ENCODE data around the gene CACNA1S.

The CACNA1S gene

GRCh38 chr1:201050515-201051277 lies 61.5 kb downstream of the CACNA1S start:
- no peak for DNase-seq (ENCODE audit: insufficient read length, low spot score)
- TF ChIP-seq CTCF (IDR thresholded peaks at IDR 0.05; ENCODE audit: insufficient read depth, missing control alignments) = no peak
- FAIRE-seq = no peak

- FAIRE-seq (no peak), DNase-seq (ENCODE audit: insufficient read length, low spot score) (no peak)
- no peak for TF ChIP-seq CTCF (IDR thresholded peaks at IDR 0.05; ENCODE audit: insufficient read depth, missing control alignments)
These were observed 62.9 kb downstream of the CACNA1S start for GRCh38 chr1:201049248-201049831.

GRCh38 chr1:201048521-201048920 lies 63.7 kb downstream of the CACNA1S start:
- TF ChIP-seq CTCF (IDR thresholded peaks at IDR 0.05; ENCODE audit: insufficient read depth, missing control alignments) = no peak
- FAIRE-seq (no peak), DNase-seq (ENCODE audit: insufficient read length, low spot score) (no peak)

- DNase-seq (ENCODE audit: insufficient read length, low spot score) (no peak), FAIRE-seq (no peak)
- TF ChIP-seq CTCF (IDR thresholded peaks at IDR 0.05; ENCODE audit: insufficient read depth, missing control alignments) = no peak
These were observed 68.1 kb downstream of the CACNA1S start for GRCh38 chr1:201044119-201044518.

- DNase-seq (ENCODE audit: insufficient read length, low spot score) = peak; percentile 80
- peak; percentile 99 for TF ChIP-seq CTCF (IDR thresholded peaks at IDR 0.05; ENCODE audit: insufficient read depth, missing control alignments)
- FAIRE-seq = peak; percentile 93
These were observed 69.3 kb downstream of the CACNA1S start for GRCh38 chr1:201042779-201043461.

- no peak for FAIRE-seq
- no peak for TF ChIP-seq CTCF (IDR thresholded peaks at IDR 0.05; ENCODE audit: insufficient read depth, missing control alignments)
- DNase-seq (ENCODE audit: insufficient read length, low spot score) = no peak
These were observed 71.2 kb downstream of the CACNA1S start for GRCh38 chr1:201041011-201041410.
